HG03575 (cell line): ENCODE data around the gene SDC4.

Source experiments
- ATAC-seq: cut with Tn5 transposase; IDR thresholded peaks from one replicate; pipeline ENCODE4 v1.9.1; 2021; ENCODE audit not compliant: unreplicated experiment, insufficient number of reproducible peaks, low FRiP score; ENCODE audit errors: extremely low read depth

The SDC4 gene

GRCh38 chr20:45282700-45283550 lies 65.3 kb downstream of the SDC4 start:
- ATAC-seq: no peak

DNA sequence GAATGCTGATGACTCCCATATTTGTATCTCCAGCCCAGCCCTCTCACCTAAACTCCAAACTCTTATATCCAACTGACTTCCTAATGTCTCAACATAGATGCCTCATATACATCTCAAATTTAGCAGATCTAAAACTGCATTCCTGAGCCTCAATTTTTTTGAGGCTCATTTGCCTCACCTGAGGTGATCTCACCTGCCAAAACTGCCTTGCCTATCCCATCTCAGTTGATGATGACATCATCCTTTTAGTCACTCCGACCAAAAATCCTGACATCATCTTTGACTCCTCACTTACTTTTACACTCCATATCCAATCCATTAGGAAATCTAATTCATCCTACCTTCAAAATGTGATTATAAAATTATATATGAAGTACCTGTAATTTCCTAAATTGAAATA lies 68.2 kb downstream of the SDC4 start:
- no peak for ATAC-seq

DNA sequence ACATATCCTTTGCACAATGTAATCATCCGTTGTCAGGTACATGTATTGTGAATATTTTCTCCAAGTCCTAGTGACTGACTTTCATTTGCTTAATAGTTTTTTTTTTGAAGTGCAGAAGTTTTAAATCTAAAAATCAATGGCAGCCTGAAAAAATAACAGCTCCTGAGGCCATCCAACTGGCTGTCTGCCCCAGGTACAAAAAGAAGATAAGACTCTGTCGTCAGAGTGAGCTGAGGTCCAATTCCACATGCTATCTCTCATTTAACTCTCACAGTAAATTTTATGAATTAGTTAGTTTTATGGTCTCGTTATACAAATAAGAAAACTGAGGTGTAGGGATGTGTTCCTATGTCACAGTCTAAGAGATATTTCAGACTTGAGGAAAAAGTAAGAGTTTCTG lies 72.9 kb downstream of the SDC4 start:
- no peak for ATAC-seq
